ENCODE data around the gene RAPGEF4. TPM values are rescaled to one million over a fixed set of nuclear protein-coding genes. Genes with fewer than 3 reads are reported as not detected.

The RAPGEF4 gene
- total and polyA plus RNA-seq, 2 donors (not counting 1 experiment from before 2014, with no cell fraction given) = 0.22 to 0.30 TPM

DNA sequence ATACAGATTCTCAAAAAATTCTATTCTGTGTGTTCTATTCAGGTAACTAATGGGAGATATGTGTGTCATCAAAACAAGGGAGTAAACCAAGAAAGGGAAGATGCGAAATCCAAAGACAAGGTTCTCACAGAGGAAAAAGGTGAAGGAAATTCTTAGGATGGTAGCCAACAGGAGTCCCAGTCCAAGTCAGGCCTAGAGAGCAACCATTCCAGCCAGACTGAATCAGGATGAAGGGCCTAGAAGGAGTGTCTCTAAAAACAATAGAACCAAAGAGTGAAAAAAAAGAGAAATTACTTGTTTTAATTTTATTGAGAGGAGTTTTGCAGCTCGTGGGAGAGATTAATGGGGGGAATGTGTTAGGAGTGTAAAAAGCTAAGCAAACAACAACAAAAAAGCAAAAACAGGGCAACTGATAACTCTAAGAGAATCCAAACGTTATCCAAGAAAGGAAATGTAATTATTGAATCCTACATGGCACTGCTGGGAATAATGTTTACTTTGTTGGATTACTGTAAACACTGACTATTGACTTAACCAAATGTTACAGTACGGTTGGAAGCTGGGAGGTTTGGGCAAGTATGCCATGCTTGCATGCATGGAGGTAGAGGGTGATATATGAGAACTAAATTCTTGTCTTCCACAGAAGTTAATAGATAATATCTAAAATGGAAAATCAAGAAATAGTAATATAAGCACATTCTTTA, 352.3 kb downstream of the RAPGEF4 start:
- no peak overlapping the region for H3K4me3 Mint-ChIP-seq
- H3K9me3 Mint-ChIP-seq (ENCODE audit: insufficient read depth) = no peaks in the 10 kb centered on the region
- H2AFZ ChIP-seq (ENCODE audit: insufficient read depth, low read depth, low read length, poor library complexity, severe bottlenecking) = no peak overlapping the region
- H3K4me1 Mint-ChIP-seq = no peaks in the 10 kb centered on the region
- no peak overlapping the region for H3K27ac ChIP-seq (ENCODE audit: low read length in 2 of 2)
- intact Hi-C loops (cut with micrococcal nuclease) = no loop called here
- H3K9ac ChIP-seq (ENCODE audit: low read length) = no peak overlapping the region
- POLR2A ChIA-PET = no interaction called here
- no peak overlapping the region for H3K4me2 ChIP-seq (replicated peaks; ENCODE audit: low read depth, low read length, poor library complexity, severe bottlenecking)
- DNase-seq (no peak), ATAC-seq (ENCODE audit: low read depth) (no peak)
- no peaks in the 10 kb centered on the region for H3K27me3 Mint-ChIP-seq
- no peak overlapping the region for H3K4me3 ChIP-seq (ENCODE audit: control extremely low read depth in 1 of 5, extremely low read depth in 1 of 5, insufficient read depth in 1 of 5, low read depth in 2 of 5, low read length in 4 of 5)
- H3K27ac Mint-ChIP-seq = no peak overlapping the region
- no peaks in the 10 kb centered on the region for H3K4me1 ChIP-seq (ENCODE audit: control insufficient read depth in 2 of 2, insufficient read depth in 2 of 2, low read length in 2 of 2)
- no peaks in the 10 kb centered on the region for H3K36me3 ChIP-seq (replicated peaks in 1 of 2; ENCODE audit: control extremely low read depth in 1 of 2, control insufficient read depth in 1 of 2, extremely low read depth in 1 of 2, insufficient read depth in 2 of 2, low read length in 1 of 2)
- 100% methylated on average over 1 of the region's 4 CpGs for WGBS (ENCODE audit: insufficient coverage)
- H3K79me2 ChIP-seq (ENCODE audit: control insufficient read depth, insufficient read depth, low read length) = no peaks in the 10 kb centered on the region
- H3K9me3 ChIP-seq (ENCODE audit: control extremely low read depth in 1 of 3, control insufficient read depth in 2 of 3, insufficient read depth in 1 of 3, low read length in 2 of 3) = no peaks in the 10 kb centered on the region
- no peaks in the 10 kb centered on the region for H3K27me3 ChIP-seq (replicated peaks in 1 of 4; ENCODE audit: control extremely low read depth in 1 of 4, control insufficient read depth in 3 of 4, insufficient read depth in 4 of 4, low read length in 3 of 4)
- CTCF ChIA-PET = no interaction called here
- no peak for TF ChIP-seq EZH2 (IDR thresholded peaks at IDR 0.05; ENCODE audit: borderline replicate concordance, insufficient read depth, low read depth, low read length, poor library complexity, severe bottlenecking)
- no peak for TF ChIP-seq CTCF (IDR thresholded peaks at IDR 0.05)
- H4K20me1 ChIP-seq (ENCODE audit: control insufficient read depth, insufficient read depth, low read length, poor library complexity, severe bottlenecking) = no peaks in the 10 kb centered on the region

- Histone ChIP-seq H3K4me2 (replicated peaks; ENCODE audit: low read depth, low read length, poor library complexity, severe bottlenecking) (no peak overlapping the region), H2AFZ (ENCODE audit: insufficient read depth, low read depth, low read length, poor library complexity, severe bottlenecking) (no peak overlapping the region)
- POLR2A ChIA-PET = no interaction called here
Measured at GRCh38 chr2:173090276-173090877, 354.7 kb downstream of the RAPGEF4 start.

More at GRCh38 chr2:173090276-173090877, 354.7 kb downstream of the RAPGEF4 start:
- Histone ChIP-seq H3K79me2 (ENCODE audit: control insufficient read depth, insufficient read depth, low read length) (no peaks in the 10 kb centered on the region), H3K36me3 (replicated peaks in 1 of 2; ENCODE audit: control extremely low read depth in 1 of 2, control insufficient read depth in 1 of 2, extremely low read depth in 1 of 2, insufficient read depth in 2 of 2, low read length in 1 of 2) (no peaks in the 10 kb centered on the region), H3K27me3 (replicated peaks in 1 of 4; ENCODE audit: control extremely low read depth in 1 of 4, control insufficient read depth in 3 of 4, insufficient read depth in 4 of 4, low read length in 3 of 4) (no peaks in the 10 kb centered on the region), H3K27ac (ENCODE audit: low read length in 2 of 2) (no peak overlapping the region), H3K9ac (ENCODE audit: low read length) (no peak overlapping the region), H3K9me3 (ENCODE audit: control extremely low read depth in 1 of 3, control insufficient read depth in 2 of 3, insufficient read depth in 1 of 3, low read length in 2 of 3) (no peaks in the 10 kb centered on the region), H4K20me1 (ENCODE audit: control insufficient read depth, insufficient read depth, low read length, poor library complexity, severe bottlenecking) (no peaks in the 10 kb centered on the region), H3K4me1 (ENCODE audit: control insufficient read depth in 2 of 2, insufficient read depth in 2 of 2, low read length in 2 of 2) (no peaks in the 10 kb centered on the region), H3K4me3 (ENCODE audit: control extremely low read depth in 1 of 5, extremely low read depth in 1 of 5, insufficient read depth in 1 of 5, low read depth in 2 of 5, low read length in 4 of 5) (no peak overlapping the region)
- no peak for ATAC-seq (ENCODE audit: low read depth)
- WGBS (ENCODE audit: insufficient coverage) = 98% methylated on average over 6 of the region's 11 CpGs
- TF ChIP-seq EZH2 (IDR thresholded peaks at IDR 0.05; ENCODE audit: borderline replicate concordance, insufficient read depth, low read depth, low read length, poor library complexity, severe bottlenecking) (no peak), CTCF (IDR thresholded peaks at IDR 0.05) (no peak)
- CTCF ChIA-PET = interaction anchor here (1.4 kb wide), 1 partner anchor 11 kb away, joined by 3 read pairs; no protein-coding TSS in a partner anchor
- Mint-ChIP-seq H3K27ac (no peak overlapping the region), H3K4me1 (no peaks in the 10 kb centered on the region), H3K4me3 (no peak overlapping the region), H3K27me3 (no peaks in the 10 kb centered on the region), H3K9me3 (ENCODE audit: insufficient read depth) (no peaks in the 10 kb centered on the region)
- intact Hi-C loops (cut with micrococcal nuclease) = no loop called here
- DNase-seq = no peak

Data from B cell (primary cell).